ENCODE data around the gene KRTAP9-8. TPM values are rescaled to one million over a fixed set of nuclear protein-coding genes. Genes with fewer than 3 reads are reported as not detected.
"Not testable (repeated sequence)": the region's sequence is repeated elsewhere in the genome, so short reads cannot be mapped to it uniquely, and the experiment has no call there.

The KRTAP9-8 gene
- not detected in 2 replicates for total RNA-seq (2014; rRNA removed; shearing (Covaris generic); ENCODE audit: low replicate concordance)

- H3K9me3 ChIP-seq, DNase-seq, H3K27me3 ChIP-seq: not testable (repeated sequence)
Measured at GRCh38 chr17:41237949-41238437, at the start of gene KRTAP9-8. TSS of gene KRTAP9-8 (plus strand) at chr17:41237999. CDS start at chr17:41238052, 53 bp downstream.

GRCh38 chr17:41189837-41190318 lies 47.9 kb upstream of the KRTAP9-8 start, which contains the start of gene KRTAP9-1:
TSS of gene KRTAP9-1 (plus strand) at chr17:41189887. CDS start at chr17:41189887, 0 bp downstream.
- not testable (repeated sequence) for H3K27me3 ChIP-seq, H3K36me3 ChIP-seq, H3K4me3 ChIP-seq, H3K9me3 ChIP-seq, DNase-seq

More at GRCh38 chr17:41237949-41238437, at the start of gene KRTAP9-8:
- not testable (repeated sequence) for H3K4me3 ChIP-seq, H3K36me3 ChIP-seq

- Histone ChIP-seq H3K4me3 (no peak overlapping the region), H3K9me3 (no peaks in the 10 kb centered on the region), H3K27me3 (no peaks in the 10 kb centered on the region), H3K36me3 (no peaks in the 10 kb centered on the region)
- no peak for DNase-seq
Measured at GRCh38 chr17:41190328-41190727, 47.5 kb upstream of the KRTAP9-8 start.

- DNase-seq, result no peak
- no peak overlapping the region for H3K4me3 ChIP-seq
- H3K36me3 ChIP-seq, result no peaks in the 10 kb centered on the region
- no peaks in the 10 kb centered on the region for H3K27me3 ChIP-seq
- peaks cover 3% of the 10 kb centered on the region for H3K9me3 ChIP-seq
Measured at GRCh38 chr17:41196068-41196467, 41.7 kb upstream of the KRTAP9-8 start.

GRCh38 chr17:41199421-41200078 lies 38.2 kb upstream of the KRTAP9-8 start:
- Histone ChIP-seq H3K27me3 (no peaks in the 10 kb centered on the region), H3K36me3 (no peaks in the 10 kb centered on the region), H3K4me3 (no peak overlapping the region), H3K9me3 (peaks cover 3% of the 10 kb centered on the region)
- no peak for DNase-seq

DNA sequence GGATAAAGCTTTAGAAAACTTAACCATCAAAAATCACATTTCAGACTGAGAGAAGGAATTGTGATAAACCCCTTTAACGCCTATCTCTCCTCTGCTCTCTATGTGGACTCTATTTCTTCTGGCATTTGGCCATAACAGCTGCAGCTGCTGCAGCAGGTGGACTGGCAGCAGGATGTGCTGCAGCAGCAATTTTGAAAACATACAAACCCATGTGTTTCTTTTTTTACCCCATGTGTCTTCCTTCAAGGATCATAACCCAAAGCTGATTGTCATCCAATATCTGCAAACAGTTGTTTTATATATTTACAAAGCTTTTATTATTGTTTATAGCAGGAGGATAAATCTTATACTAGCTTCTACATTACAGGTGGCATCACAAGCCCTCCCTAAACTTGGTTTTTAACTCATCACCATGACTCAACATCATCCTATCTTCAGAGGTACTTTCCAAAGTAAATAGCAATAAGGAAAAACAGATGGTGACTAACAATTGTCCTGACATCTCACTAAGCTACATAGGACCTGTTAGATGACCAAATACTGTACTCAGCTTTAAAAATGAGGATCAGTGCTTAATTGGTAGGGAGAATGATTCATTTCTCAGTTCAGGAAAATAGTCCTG lies 25.8 kb upstream of the KRTAP9-8 start:
- Histone ChIP-seq H3K9me3 (peaks cover 4% of the 10 kb centered on the region; the same call in 1 of the 2 replicates), H3K36me3 (no peaks in the 10 kb centered on the region), H3K27me3 (no peaks in the 10 kb centered on the region)

GRCh38 chr17:41212524-41213169 lies 25.2 kb upstream of the KRTAP9-8 start:
- H3K27me3 ChIP-seq, result no peaks in the 10 kb centered on the region
- no peak overlapping the region for H3K4me3 ChIP-seq
- DNase-seq, result peak; percentile 69
- H3K9me3 ChIP-seq, result peaks cover 3% of the 10 kb centered on the region; the same call in 1 of the 2 replicates
- H3K36me3 ChIP-seq, result no peaks in the 10 kb centered on the region

More for the DNA sequence above, 25.8 kb upstream of the KRTAP9-8 start:
- DNase-seq, result no peak
- H3K4me3 ChIP-seq, result no peak overlapping the region

GRCh38 chr17:41215681-41216080 lies 22.1 kb upstream of the KRTAP9-8 start:
- H3K4me3 ChIP-seq, result no peak overlapping the region
- no peaks in the 10 kb centered on the region for H3K36me3 ChIP-seq
- peaks cover 6% of the 10 kb centered on the region; the same call in 1 of the 2 replicates for H3K9me3 ChIP-seq
- DNase-seq, result no peak
- H3K27me3 ChIP-seq, result no peaks in the 10 kb centered on the region

- no peak overlapping the region for H3K4me3 ChIP-seq
- no peaks in the 10 kb centered on the region for H3K27me3 ChIP-seq
- peaks cover 3% of the 10 kb centered on the region; the same call in 1 of the 2 replicates for H3K9me3 ChIP-seq
- H3K36me3 ChIP-seq, result no peaks in the 10 kb centered on the region
- no peak for DNase-seq
Measured at GRCh38 chr17:41223821-41224220, 14.0 kb upstream of the KRTAP9-8 start.

DNA sequence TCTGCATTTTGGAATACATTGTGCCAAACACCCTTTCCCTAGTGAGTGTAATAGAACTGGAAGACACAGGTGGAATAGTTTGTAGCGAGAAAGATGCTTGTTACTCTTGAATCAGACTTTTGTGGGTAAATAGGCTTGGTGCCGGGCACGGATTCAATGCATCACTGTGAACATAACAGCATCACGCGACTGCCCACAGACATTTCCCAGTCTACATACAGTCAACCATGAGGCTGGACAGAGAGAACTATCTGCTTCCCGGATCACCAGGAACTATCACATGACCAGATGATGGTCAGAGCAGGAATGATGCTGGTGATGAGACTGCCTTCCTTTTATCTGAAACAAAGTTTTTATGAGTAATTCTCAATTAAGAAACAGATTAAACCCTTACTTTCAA lies 11.7 kb upstream of the KRTAP9-8 start:
- Histone ChIP-seq H3K4me3 (no peak overlapping the region), H3K9me3 (no peaks in the 10 kb centered on the region; the same call in 1 of the 2 replicates), H3K27me3 (no peaks in the 10 kb centered on the region), H3K36me3 (no peaks in the 10 kb centered on the region)
- DNase-seq, result no peak

- DNase-seq, H3K4me3 ChIP-seq, H3K9me3 ChIP-seq, H3K27me3 ChIP-seq, H3K36me3 ChIP-seq: not testable (repeated sequence)
Measured at GRCh38 chr17:41226598-41227095, 11.2 kb upstream of the KRTAP9-8 start, which contains the start of gene KRTAP9-2. TSS of gene KRTAP9-2 (plus strand) at chr17:41226648. CDS start at chr17:41226655, 7 bp downstream.

DNA sequence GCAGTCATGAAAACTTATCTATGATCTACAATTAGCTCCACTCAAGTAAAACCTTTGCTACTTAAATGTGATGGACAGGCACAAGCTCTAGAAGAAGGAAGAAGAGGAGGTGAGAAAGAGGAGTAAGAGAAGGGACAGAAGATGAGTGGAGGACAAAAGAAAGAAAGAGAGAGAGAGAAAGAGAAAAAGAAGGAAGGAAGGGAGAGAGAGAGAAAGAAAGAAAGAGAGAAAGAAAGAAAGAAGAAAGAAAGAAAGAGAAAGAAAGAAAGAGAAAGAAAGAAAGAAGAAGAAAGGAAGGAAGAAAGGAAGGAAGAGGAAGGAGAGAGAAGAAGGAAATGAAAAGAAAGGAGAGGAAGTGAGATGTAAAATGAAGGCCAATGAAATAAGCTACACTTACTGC lies 7.7 kb upstream of the KRTAP9-8 start:
- DNase-seq, result no peak
- no peaks in the 10 kb centered on the region for H3K27me3 ChIP-seq
- H3K36me3 ChIP-seq, result no peaks in the 10 kb centered on the region
- H3K4me3 ChIP-seq, result no peak overlapping the region
- H3K9me3 ChIP-seq, result no peaks in the 10 kb centered on the region; the same call in 1 of the 2 replicates

GRCh38 chr17:41231731-41232130 lies 6.1 kb upstream of the KRTAP9-8 start:
- no peak overlapping the region for H3K4me3 ChIP-seq
- H3K36me3 ChIP-seq, result no peaks in the 10 kb centered on the region
- no peak for DNase-seq
- no peaks in the 10 kb centered on the region for H3K9me3 ChIP-seq
- no peaks in the 10 kb centered on the region for H3K27me3 ChIP-seq

DNA sequence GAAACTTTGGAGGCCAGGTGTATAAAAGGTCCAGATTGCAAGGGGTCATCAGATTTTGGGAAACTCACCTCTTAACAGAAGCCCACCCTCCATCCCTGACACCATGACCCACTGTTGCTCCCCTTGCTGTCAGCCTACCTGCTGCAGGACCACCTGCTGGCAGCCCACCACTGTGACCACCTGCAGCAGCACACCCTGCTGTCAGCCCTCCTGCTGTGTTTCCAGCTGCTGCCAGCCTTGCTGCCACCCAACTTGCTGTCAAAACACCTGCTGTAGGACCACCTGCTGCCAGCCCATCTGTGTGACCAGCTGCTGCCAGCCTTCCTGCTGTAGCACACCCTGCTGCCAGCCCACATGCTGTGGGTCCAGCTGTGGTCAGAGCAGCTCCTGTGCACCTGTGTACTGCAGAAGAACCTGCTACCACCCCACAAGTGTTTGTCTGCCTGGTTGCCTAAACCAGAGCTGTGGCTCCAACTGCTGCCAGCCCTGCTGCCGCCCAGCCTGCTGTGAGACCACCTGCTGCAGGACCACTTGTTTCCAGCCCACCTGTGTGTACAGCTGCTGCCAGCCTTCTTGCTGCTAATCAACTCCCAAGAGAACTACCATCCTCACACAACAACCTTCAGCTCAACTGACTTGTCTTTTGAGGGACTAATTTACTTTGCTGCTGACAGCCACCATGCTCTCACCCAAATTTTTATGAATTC lies 5.2 kb upstream of the KRTAP9-8 start, which contains the start of gene KRTAP9-3:
Gene KRTAP9-3, plus strand, starts transcription at position 51 of the 707 bp plus-strand sequence. Its CDS starts 53 bp downstream, at position 104.
- H3K27me3 ChIP-seq, H3K4me3 ChIP-seq, H3K9me3 ChIP-seq, DNase-seq, H3K36me3 ChIP-seq: not testable (repeated sequence)

- H3K36me3 ChIP-seq, H3K27me3 ChIP-seq, DNase-seq, H3K4me3 ChIP-seq, H3K9me3 ChIP-seq: not testable (repeated sequence)
Measured at GRCh38 chr17:41237116-41237515, 683 bp upstream of the KRTAP9-8 start.
